GM18508 (cell line): ENCODE measurements around the gene TPRA1.

Experiments used
- ATAC-seq: cut with Tn5 transposase; IDR thresholded peaks from one replicate; pipeline ENCODE4 v1.9.1; 2021; ENCODE audit warnings: moderate number of reproducible peaks; ENCODE audit not compliant: insufficient read depth, unreplicated experiment

Gene TPRA1

GRCh38 chr3:127590593-127591465 lies at the start of gene TPRA1:
Gene TPRA1 (minus strand): TSS chr3:127590733. CDS start chr3:127580146, 10,587 bp downstream.
- peak; percentile 76 for ATAC-seq

GRCh38 chr3:127640042-127640355 lies 49.5 kb upstream of the TPRA1 start:
- no peak for ATAC-seq

GRCh38 chr3:127639173-127640041 lies 48.9 kb upstream of the TPRA1 start:
- ATAC-seq, result no peak

- no peak for ATAC-seq
These were observed 47.4 kb upstream of the TPRA1 start for GRCh38 chr3:127637971-127638370.

GRCh38 chr3:127637546-127637945 lies 47.0 kb upstream of the TPRA1 start:
- ATAC-seq, result no peak

GRCh38 chr3:127634653-127635052 lies 44.1 kb upstream of the TPRA1 start:
- ATAC-seq, result no peak

GRCh38 chr3:127632035-127632820 lies 41.7 kb upstream of the TPRA1 start:
- no peak for ATAC-seq

- no peak for ATAC-seq
These were observed 40.5 kb upstream of the TPRA1 start for GRCh38 chr3:127630811-127631714.

GRCh38 chr3:127629467-127630403 lies 39.2 kb upstream of the TPRA1 start:
- no peak for ATAC-seq

- ATAC-seq, result no peak
These were observed 38.4 kb upstream of the TPRA1 start, which contains the start of gene PODXL2 for GRCh38 chr3:127628788-127629466. Gene PODXL2 (plus strand): TSS chr3:127629185. CDS start chr3:127629220, 35 bp downstream.

- no peak for ATAC-seq
These were observed 37.9 kb upstream of the TPRA1 start for GRCh38 chr3:127628426-127628787.

- ATAC-seq, result no peak
These were observed 35.3 kb upstream of the TPRA1 start for GRCh38 chr3:127625821-127626220.

GRCh38 chr3:127624063-127624462 lies 33.5 kb upstream of the TPRA1 start:
- ATAC-seq, result no peak

- no peak for ATAC-seq
These were observed 32.4 kb upstream of the TPRA1 start for GRCh38 chr3:127622772-127623576.

GRCh38 chr3:127622031-127622430 lies 31.5 kb upstream of the TPRA1 start:
- ATAC-seq, result no peak

- ATAC-seq, result no peak
These were observed 30.3 kb upstream of the TPRA1 start for GRCh38 chr3:127620637-127621375.
